HEK293 (cell line): ENCODE measurements around the gene PDE3B.

ENCODE experiments used
- ATF2 ChIP-seq: fragments of 450-650 bp; formaldehyde crosslinking; IDR thresholded peaks from 2 replicates; pipeline ENCODE4 v1.5.1; 2016; ENCODE audit warnings: missing biosample characterization, missing genetic modification characterization, low read depth
- CTCF ChIP-seq: fragments of 450-650 bp; formaldehyde crosslinking; IDR thresholded peaks from 2 replicates; pipeline ENCODE4 v1.5.1; 2016; ENCODE audit warnings: missing biosample characterization, missing genetic modification characterization
- GLI4 ChIP-seq: fragments of 450-650 bp; formaldehyde crosslinking; IDR thresholded peaks from 2 replicates; pipeline ENCODE4 v1.5.1; 2016; ENCODE audit warnings: missing biosample characterization, missing genetic modification characterization
- MZF1 ChIP-seq: fragments of 450-650 bp; formaldehyde crosslinking; IDR thresholded peaks from 2 replicates; pipeline ENCODE4 v1.5.1; 2017; ENCODE audit warnings: missing biosample characterization, missing genetic modification characterization, borderline replicate concordance
- PRDM2 ChIP-seq: fragments of 450-650 bp; formaldehyde crosslinking; IDR thresholded peaks from 2 replicates; pipeline ENCODE4 v1.5.1; 2016; ENCODE audit warnings: missing biosample characterization, missing genetic modification characterization, borderline replicate concordance
- REST ChIP-seq: fragments of 450-650 bp; formaldehyde crosslinking; IDR thresholded peaks from 2 replicates; pipeline ENCODE4 v1.5.1; 2016; ENCODE audit warnings: missing biosample characterization, missing genetic modification characterization
- SETDB1 ChIP-seq: IDR thresholded peaks from one replicate; pipeline ENCODE4 v1.6.1; 2017; ENCODE audit warnings: mild to moderate bottlenecking, low read length, moderate library complexity, mixed read lengths; ENCODE audit not compliant: insufficient read length
- ZBTB11 ChIP-seq: fragments of 450-650 bp; formaldehyde crosslinking; conservative IDR thresholded peaks from 2 replicates; pipeline ENCODE4 v1.5.1; 2016; ENCODE audit warnings: low read depth, missing biosample characterization, missing genetic modification characterization
- ZIC2 ChIP-seq: fragments of 450-650 bp; formaldehyde crosslinking; IDR thresholded peaks from 2 replicates; pipeline ENCODE4 v1.5.1; 2016; ENCODE audit warnings: missing biosample characterization, missing genetic modification characterization
- ZNF169 ChIP-seq: fragments of 450-650 bp; formaldehyde crosslinking; IDR thresholded peaks from 2 replicates; pipeline ENCODE4 v1.5.1; 2016; ENCODE audit warnings: missing biosample characterization, missing genetic modification characterization
- ZNF184 ChIP-seq: fragments of 450-650 bp; IDR thresholded peaks from 2 replicates; pipeline ENCODE4 v1.5.1; 2018; ENCODE audit warnings: missing biosample characterization, mild to moderate bottlenecking, missing genetic modification characterization
- ZNF561 ChIP-seq: fragments of 450-650 bp; IDR thresholded peaks from 2 replicates; pipeline ENCODE4 v1.5.1; 2018; ENCODE audit warnings: missing biosample characterization, missing genetic modification characterization, borderline replicate concordance
- ZNF629 ChIP-seq: fragments of 450-650 bp; formaldehyde crosslinking; IDR thresholded peaks from 2 replicates; pipeline ENCODE4 v1.5.1; 2017; ENCODE audit warnings: missing biosample characterization, missing genetic modification characterization
- ZNF791 ChIP-seq: fragments of 450-650 bp; formaldehyde crosslinking; IDR thresholded peaks from 2 replicates; pipeline ENCODE4 v1.5.1; 2016; ENCODE audit warnings: missing biosample characterization, missing genetic modification characterization

- TF ChIP-seq CTCF (tag by site-specific recombination), result no peak
- no peak for TF ChIP-seq MZF1 (tag by site-specific recombination)
- TF ChIP-seq ZNF791, result no peak
- no peak for TF ChIP-seq ZNF169 (tag by site-specific recombination)
- TF ChIP-seq ATF2 (tag by site-specific recombination), result no peak
- no peak for TF ChIP-seq GLI4 (tag by site-specific recombination)
- no peak for TF ChIP-seq ZNF561 (tag by site-specific recombination)
- no peak for TF ChIP-seq ZBTB11 (tag by site-specific recombination)
- no peak for TF ChIP-seq PRDM2
- no peak for TF ChIP-seq REST (tag by site-specific recombination)
- no peak for TF ChIP-seq SETDB1
- TF ChIP-seq ZIC2, result no peak
- no peak for TF ChIP-seq ZNF184 (tag by site-specific recombination)
- no peak for TF ChIP-seq ZNF629 (tag by site-specific recombination)
Measured at GRCh38 chr11:14722496-14722895, 78.9 kb downstream of the PDE3B start.
